HG02642 (cell line): ENCODE data around the gene GPX5.
"Not testable (repeated sequence)": the region's sequence is repeated elsewhere in the genome, so short reads cannot be mapped to it uniquely, and the experiment has no call there.

Source experiments
- ATAC-seq: cut with Tn5 transposase; IDR thresholded peaks from one replicate; pipeline ENCODE4 v1.9.1; 2021; ENCODE audit warnings: mild to moderate bottlenecking; ENCODE audit not compliant: unreplicated experiment, poor library complexity

GPX5 gene

DNA sequence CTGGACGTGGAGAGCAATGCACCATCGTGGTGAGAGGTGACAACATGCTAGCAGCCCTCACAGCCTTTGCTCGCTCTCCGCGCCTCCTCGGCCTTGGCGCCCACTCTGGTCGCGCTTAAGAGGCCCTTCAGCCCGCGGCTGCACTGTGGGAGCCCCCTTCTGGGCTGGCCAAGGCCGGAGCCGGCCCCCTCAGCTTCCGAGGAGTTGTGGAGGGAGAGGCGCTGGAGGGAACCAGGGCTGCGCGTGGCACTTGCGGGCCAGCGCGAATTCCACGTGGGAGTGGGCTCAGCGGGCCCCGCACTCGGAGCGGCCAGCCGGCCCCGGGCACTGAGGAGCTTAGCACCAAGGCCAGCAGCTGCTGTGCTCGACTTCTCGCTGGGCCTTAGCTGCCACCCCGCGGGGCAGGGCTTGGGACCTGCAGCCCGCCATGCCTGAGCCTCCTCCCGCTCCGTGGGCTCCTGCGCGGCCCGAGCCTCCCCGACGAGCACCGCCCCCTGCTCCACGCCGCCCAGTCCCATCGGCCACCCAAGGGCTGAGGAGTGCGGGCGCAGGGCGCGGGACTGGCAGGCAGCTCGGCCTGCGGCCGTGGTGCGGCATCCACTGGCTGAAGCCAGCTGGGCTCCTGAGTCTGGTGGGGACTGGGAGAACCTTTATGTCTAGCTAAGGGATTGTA is 13.9 kb upstream of the GPX5 start:
- no peak for ATAC-seq

DNA sequence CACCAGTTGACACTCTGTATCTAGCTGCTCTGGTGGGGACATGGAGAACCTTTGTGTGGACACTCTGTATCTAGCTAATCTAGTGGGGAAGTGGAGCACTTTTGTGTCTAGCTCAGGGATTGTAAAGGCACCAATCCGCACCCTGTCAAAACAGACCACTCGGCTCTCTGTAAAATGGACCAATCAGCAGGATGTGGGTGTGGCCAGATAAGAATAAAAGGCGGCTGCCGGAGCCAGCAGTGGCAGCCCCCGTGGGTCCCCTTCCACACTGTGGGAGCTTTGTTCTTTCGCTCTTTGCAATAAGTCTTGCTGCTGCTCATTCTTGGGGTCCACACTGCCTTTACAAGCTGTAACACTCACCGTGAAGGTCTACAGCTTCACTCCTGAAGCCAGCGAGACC is 13.3 kb upstream of the GPX5 start:
- ATAC-seq: not testable (repeated sequence)

- no peak for ATAC-seq
Measured at GRCh38 chr6:28515676-28516075, 10.0 kb upstream of the GPX5 start, which contains the start of gene GPX6. Gene GPX6, minus strand, starts transcription at chr6:28515793. Its CDS starts 50 bp downstream, at chr6:28515743.

GRCh38 chr6:28517964-28518363 is 7.7 kb upstream of the GPX5 start:
- no peak for ATAC-seq

GRCh38 chr6:28522594-28523240 is 3.0 kb upstream of the GPX5 start:
- ATAC-seq: no peak

GRCh38 chr6:28523241-28523622 is 2.4 kb upstream of the GPX5 start:
- ATAC-seq: no peak

- ATAC-seq: no peak
Measured at GRCh38 chr6:28530777-28531176, 5.1 kb downstream of the GPX5 start.

GRCh38 chr6:28531479-28532128 is 5.9 kb downstream of the GPX5 start:
- no peak for ATAC-seq

GRCh38 chr6:28534306-28534705 is 8.6 kb downstream of the GPX5 start:
- ATAC-seq: no peak

DNA sequence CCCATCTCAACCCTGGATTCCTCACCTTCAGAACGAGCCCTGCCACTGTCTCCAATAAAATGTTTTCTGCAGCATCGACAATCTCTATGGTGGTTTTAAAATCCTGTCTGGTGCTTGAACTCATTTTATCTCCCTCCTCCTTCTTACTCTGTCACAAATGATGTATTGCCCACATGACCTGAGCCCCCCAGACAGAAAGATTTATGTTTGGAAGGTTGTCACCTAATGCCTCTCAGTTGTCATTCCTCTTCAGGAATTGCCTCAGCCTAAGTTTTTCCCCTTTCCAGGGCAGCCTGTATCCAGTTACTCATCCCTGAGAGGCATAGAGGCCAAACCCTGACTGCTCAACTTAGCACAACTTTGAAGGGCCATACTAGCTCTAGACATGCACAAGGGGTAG is 9.2 kb downstream of the GPX5 start:
- ATAC-seq: no peak

DNA sequence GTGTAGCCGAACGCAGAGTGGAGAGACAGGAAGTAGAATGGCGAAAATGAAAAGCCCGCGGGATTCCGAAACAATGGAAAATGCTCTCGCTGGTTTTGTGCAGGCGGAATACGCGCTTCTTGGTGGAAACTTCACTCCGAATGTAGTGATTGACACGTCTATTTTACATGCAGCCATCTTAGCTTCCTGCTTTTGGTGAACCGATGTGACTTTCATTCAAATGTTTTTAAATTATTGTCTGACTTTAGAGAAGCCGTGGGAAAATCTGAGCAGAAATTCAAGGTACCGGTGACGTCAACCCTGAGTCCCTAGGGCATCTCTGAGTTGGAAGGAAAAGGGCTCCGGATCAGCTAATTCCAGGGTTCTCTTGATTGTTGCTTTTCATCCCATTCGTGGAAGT is 11.4 kb downstream of the GPX5 start:
- no peak for ATAC-seq

DNA sequence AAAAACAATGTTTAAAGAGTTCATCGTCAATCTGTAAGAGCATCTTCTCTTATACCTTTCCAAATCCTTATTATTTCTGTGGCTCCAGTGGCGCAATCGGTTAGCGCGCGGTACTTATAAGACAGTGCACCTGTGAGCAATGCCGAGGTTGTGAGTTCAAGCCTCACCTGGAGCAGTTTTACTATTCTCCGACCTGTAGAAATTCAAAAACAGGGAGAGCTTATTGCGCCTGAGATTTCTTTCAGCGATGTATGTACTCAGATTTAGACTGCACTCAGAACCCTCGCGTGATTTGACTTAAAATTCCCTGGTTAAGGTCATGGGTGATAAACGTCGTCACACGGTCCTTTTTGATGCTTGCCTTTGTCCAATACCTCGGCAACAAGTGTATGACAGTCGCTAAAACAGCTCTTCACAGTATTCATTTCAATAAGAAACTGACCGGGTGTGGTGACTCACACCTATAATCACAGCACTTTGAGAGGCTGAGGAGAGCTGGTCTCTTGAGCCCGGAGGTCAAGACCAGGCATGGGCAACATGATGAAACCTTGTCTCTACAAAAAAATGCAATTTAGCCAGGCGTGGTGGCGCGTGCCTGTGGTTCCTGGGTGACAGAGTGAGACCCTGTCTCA is 11.9 kb downstream of the GPX5 start:
- no peak for ATAC-seq

DNA sequence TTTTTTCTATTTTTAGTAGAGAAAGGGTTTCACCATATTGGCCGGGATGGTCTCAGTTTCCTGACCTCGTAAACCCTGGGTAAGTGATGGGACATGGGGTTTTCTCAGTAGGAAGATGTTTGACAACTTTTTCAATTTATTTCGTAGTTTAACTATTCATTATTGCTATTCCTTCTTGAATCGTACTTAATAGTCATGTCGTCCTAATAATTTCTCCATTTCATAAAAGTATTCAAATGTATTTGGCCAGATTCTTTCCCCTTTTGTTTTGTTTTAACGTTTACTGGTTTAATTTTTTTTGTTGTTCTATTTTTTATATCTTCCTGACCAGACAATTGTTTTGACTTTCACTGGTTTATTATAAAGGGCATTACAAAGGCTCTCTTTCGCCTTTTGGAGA is 16.3 kb downstream of the GPX5 start:
- no peak for ATAC-seq

DNA sequence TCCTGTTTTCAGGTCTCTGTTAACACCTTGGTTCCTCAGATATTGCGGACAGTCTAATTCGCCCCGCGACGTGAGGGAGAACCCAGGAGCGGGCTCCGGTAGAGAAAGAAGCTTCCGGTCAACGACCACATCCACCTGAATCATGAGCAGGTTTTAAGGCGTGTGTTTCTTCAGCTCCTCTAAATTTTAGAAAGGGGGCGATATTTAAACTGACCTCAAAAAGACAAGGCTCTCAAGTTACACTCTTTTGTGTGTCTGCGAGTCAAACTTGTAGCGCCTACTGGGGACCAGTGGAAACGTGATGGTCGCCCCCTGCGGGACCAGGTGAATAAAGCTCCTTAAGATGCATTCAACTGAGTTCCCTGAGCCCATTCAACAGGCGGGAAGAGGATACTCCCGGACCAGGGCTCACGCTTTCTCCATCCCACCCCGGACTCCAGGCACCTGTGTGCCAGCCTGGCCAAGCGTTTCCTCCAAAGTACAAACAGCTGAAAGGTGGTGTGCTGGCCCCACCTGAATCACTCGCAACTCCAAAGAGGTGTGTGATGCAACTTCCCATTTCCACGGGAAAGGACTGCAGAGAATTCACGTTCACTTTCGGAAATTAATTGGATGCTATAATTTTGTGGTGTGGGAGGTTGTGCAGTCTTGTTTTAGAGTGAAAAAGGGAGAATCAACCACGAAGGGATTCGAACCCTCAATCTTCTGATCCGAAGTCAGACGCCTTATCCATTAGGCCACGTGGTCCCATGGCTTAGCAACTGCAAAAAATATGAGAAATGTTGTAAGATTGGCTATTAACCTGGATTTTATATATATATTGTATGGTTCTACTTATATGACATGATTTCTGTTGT is 17.0 kb downstream of the GPX5 start:
- ATAC-seq: peak; percentile 58

- ATAC-seq: peak; percentile 46
Measured at GRCh38 chr6:28543651-28544610, 18.2 kb downstream of the GPX5 start.

- no peak for ATAC-seq
Measured at GRCh38 chr6:28545955-28546354, 20.3 kb downstream of the GPX5 start.

GRCh38 chr6:28547003-28547402 is 21.3 kb downstream of the GPX5 start:
- ATAC-seq: not testable (repeated sequence)

DNA sequence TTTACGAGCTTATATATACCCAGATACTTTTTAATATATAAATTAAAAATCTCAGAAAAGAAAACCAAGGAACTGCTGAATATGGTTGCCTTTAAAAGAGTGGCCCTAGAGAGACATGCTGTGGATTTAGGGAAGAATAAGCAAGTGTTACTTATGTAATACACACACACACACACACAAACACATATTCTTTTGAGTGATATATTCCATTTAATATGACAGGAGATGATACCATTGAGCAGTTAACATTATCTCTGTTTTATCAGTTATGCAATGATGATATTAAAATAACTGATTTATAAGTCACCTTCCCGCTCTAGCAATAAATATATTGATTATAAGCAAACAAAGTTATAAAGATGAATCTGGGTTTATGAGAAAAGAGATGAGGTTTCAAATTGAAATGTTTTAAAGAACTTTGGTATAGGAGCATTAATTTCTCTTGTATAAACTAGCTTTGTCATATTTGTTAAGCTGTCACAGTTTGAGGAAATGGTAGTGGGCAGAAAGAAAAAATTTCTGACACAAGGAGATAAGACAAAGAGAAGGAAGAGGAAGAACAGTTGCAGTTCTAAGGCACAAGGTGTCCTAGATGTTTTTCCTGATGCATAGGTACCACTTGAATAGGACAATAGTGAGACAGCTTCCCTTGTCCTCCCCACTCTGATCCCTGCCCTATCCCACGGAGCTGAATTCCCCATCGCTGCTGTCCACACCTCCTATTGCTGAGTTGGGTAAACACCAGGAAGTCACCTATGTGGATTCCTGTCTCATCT is 26.4 kb downstream of the GPX5 start:
- no peak for ATAC-seq
